K562 (cell line): ENCODE data around the gene CRLF2. TPM values are rescaled to one million over a fixed set of nuclear protein-coding genes. Genes with fewer than 3 reads are reported as not detected.

Source experiments
- ATAC-seq: fragments of 200-7000 bp; cut with Tn5 transposase; 3 replicates; pipeline ENCODE4 v1.9.1; 2020; ENCODE audit warnings: moderate library complexity
- BruUV-seq: library from RNA; stranded (reverse); fragments of 400-500 nt; replicated peaks from 2 replicates; lab custom pipeline; 2021; lab: Mats Ljungman, UMichigan
- CTCF ChIA-PET: fragments of 300-600 bp; formaldehyde crosslinking; extraction: SDS; loops from one replicate; lab custom pipeline; 2021; ENCODE audit warnings: low intra/inter-chr PET ratio; lab: Yijun Ruan, JAX
- POLR2A ChIA-PET: fragments of 300-600, 350-650 bp; sonication (Branson Sonifier 250); formaldehyde crosslinking; extraction: SDS; loops from one replicate; lab custom pipeline; 2021; ENCODE audit warnings: antibody characterized with exemption, inconsistent platforms; lab: Yijun Ruan, JAX
- DNase-seq, 4 experiments: peaks; one replicate each; pipeline versions ENCODE4 v3.0.0 to v3.0.0-alpha.2; 2011 to 2018; ENCODE audit warnings: low spot score in 3 of 4, mixed read lengths in 3 of 4; ENCODE audit errors: extremely low read depth in 1 of 4
- FAIRE-seq: peaks from 2 replicates; lab custom pipeline; 2011; peaks lifted over from hg19 to GRCh38; lab: Jason Lieb, UNC
- H2AFZ ChIP-seq: 2 replicates; pipeline ENCODE4 v1.6.0; 2011; ENCODE audit warnings: low read depth, low read length, control low read depth, inconsistent platforms
- H3K27ac ChIP-seq: fragments of 200-600 bp; 3 replicates; pipeline ENCODE4 v1.8.0; 2011; ENCODE audit warnings: low read depth, mild to moderate bottlenecking, control low read depth, inconsistent platforms, low read length, moderate library complexity, mixed read lengths; ENCODE audit errors: extremely low read depth
- H3K27me3 ChIP-seq, 2 experiments: fragments of 300-600 bp in 1 of 2; 2 replicates in 1 of 2; 3 replicates in 1 of 2; pipeline versions ENCODE4 v1.6.0 to v1.8.0; 2011; ENCODE audit warnings: inconsistent platforms in 2 of 2, low read length in 2 of 2, mild to moderate bottlenecking in 1 of 2, mixed read lengths in 1 of 2, moderate library complexity in 1 of 2; ENCODE audit not compliant: control insufficient read depth in 2 of 2, insufficient read depth in 2 of 2
- H3K36me3 ChIP-seq: fragments of 300-600 bp; 3 replicates; pipeline ENCODE4 v1.8.0; 2011; ENCODE audit warnings: mild to moderate bottlenecking, low read length, inconsistent platforms; ENCODE audit not compliant: control insufficient read depth, insufficient read depth
- H3K4me1 ChIP-seq, 2 experiments: fragments of 200-600 bp in 1 of 2; replicated peaks in 1 of 2; 2 replicates in 1 of 2; 3 replicates in 1 of 2; pipeline versions ENCODE4 v1.5.1 to v1.8.0; 2011; ENCODE audit warnings: inconsistent platforms in 2 of 2, low read length in 2 of 2, mild to moderate bottlenecking in 1 of 2, mixed read lengths in 1 of 2, moderate library complexity in 1 of 2; ENCODE audit not compliant: control insufficient read depth in 2 of 2, insufficient read depth in 2 of 2
- H3K4me2 ChIP-seq: 2 replicates; pipeline ENCODE4 v1.6.1; 2011; ENCODE audit warnings: low read length, control low read depth, inconsistent platforms, mixed read lengths; ENCODE audit not compliant: insufficient read depth
- H3K4me3 ChIP-seq: fragments of 200-600 bp; sonication (generic), shearing (Covaris generic); 2 replicates; pipeline ENCODE4 v1.5.1; 2016; ENCODE audit warnings: control low read depth, inconsistent platforms
- H3K79me2 ChIP-seq: fragments of 200-600 bp; 3 replicates; pipeline ENCODE4 v1.8.0; 2011; ENCODE audit warnings: low read length, inconsistent platforms; ENCODE audit not compliant: control insufficient read depth, insufficient read depth
- H3K9ac ChIP-seq, 2 experiments: 2 replicates each; pipeline versions ENCODE4 v1.6.0 to v1.6.1; 2011; ENCODE audit warnings: low read depth in 2 of 2, low read length in 2 of 2, control low read depth in 1 of 2, inconsistent platforms in 1 of 2, mild to moderate bottlenecking in 1 of 2, mixed read lengths in 1 of 2; ENCODE audit not compliant: insufficient read depth in 1 of 2
- H3K9me1 ChIP-seq: one replicate; pipeline ENCODE4 v1.6.0; 2011; ENCODE audit warnings: inconsistent platforms, mild to moderate bottlenecking, low read length, moderate library complexity; ENCODE audit not compliant: control insufficient read depth, insufficient read depth
- H3K9me3 ChIP-seq: replicated peaks from 2 replicates; pipeline ENCODE4 v1.5.1; 2011; ENCODE audit warnings: low read depth, low read length, inconsistent platforms; ENCODE audit not compliant: control insufficient read depth, insufficient read depth
- H4K20me1 ChIP-seq: replicated peaks from 2 replicates; pipeline ENCODE4 v1.6.1; 2011; ENCODE audit warnings: low read length, inconsistent platforms, mixed read lengths; ENCODE audit not compliant: control insufficient read depth, insufficient read depth
- GTF2E2 ChIP-seq: fragments of 200-800 bp; sonication (Bioruptor generic); IDR thresholded peaks from 2 replicates; pipeline ENCODE4 v1.6.1; 2016; ENCODE audit warnings: missing genetic modification characterization, missing compliant biosample characterization
- HDAC1 ChIP-seq, 2 experiments: fragments of 450-650 bp; IDR thresholded peaks; 2 replicates each; pipeline ENCODE4 v1.6.1; 2016 to 2017; ENCODE audit warnings: inconsistent platforms in 1 of 2, mild to moderate bottlenecking in 1 of 2, moderate library complexity in 1 of 2
- KAT8 ChIP-seq: fragments of 450-650 bp; IDR thresholded peaks from 2 replicates; pipeline ENCODE4 v1.6.1; 2016; ENCODE audit warnings: low read depth, mild to moderate bottlenecking
- LARP7 ChIP-seq: fragments of 450-650 bp; IDR thresholded peaks from 2 replicates; pipeline ENCODE4 v1.6.1; 2016
- MAFG ChIP-seq: fragments of 450-650 bp; conservative IDR thresholded peaks from 2 replicates; pipeline ENCODE4 v1.6.1; 2016; ENCODE audit warnings: missing genetic modification characterization, missing compliant biosample characterization
- NCOA6 ChIP-seq: fragments of 450-650 bp; IDR thresholded peaks from 2 replicates; pipeline ENCODE4 v1.6.1; 2017; ENCODE audit warnings: mild to moderate bottlenecking
- NELFE ChIP-seq: IDR thresholded peaks from 2 replicates; pipeline ENCODE4 v1.6.1; 2011; ENCODE audit warnings: mild to moderate bottlenecking; ENCODE audit not compliant: insufficient read depth, insufficient read length
- RBFOX2 ChIP-seq: fragments of 200-400 bp; formaldehyde crosslinking; IDR thresholded peaks from 2 replicates; pipeline ENCODE4 v1.6.1; 2017; ENCODE audit warnings: low read depth, mild to moderate bottlenecking, low read length, moderate library complexity
- RHOXF2B ChIP-seq: fragments of 250-450 bp; sonication (Bioruptor Pico); conservative IDR thresholded peaks from 2 replicates; pipeline ENCODE4 v1.5.1; 2021
- SMARCA4 ChIP-seq: fragments of 450-650 bp; IDR thresholded peaks from 2 replicates; pipeline ENCODE4 v1.6.1; 2016
- TRIM28 ChIP-seq: fragments of 450-650 bp; IDR thresholded peaks from 2 replicates; pipeline ENCODE4 v1.6.1; 2017
- ZNF165 ChIP-seq: fragments of 250-450 bp; sonication (Bioruptor Pico); IDR thresholded peaks from 2 replicates; pipeline ENCODE4 v1.4.0; 2020; ENCODE audit warnings: borderline replicate concordance
- ZNF197 ChIP-seq: fragments of 200-800 bp; sonication (Bioruptor generic); IDR thresholded peaks from 2 replicates; pipeline ENCODE4 v1.6.1; 2016; ENCODE audit warnings: low read depth, missing genetic modification characterization, missing compliant biosample characterization
- ZNF583 ChIP-seq: fragments of 250-450 bp; sonication (Bioruptor Pico); IDR thresholded peaks from 2 replicates; pipeline ENCODE4 v1.4.0; 2020
- WGBS: fragments of 100-300 bp; shearing (Covaris generic); methylation state at CpG from one replicate; pipeline ENCODE4 v1.1.6; 2016; ENCODE audit warnings: low coverage, mixed read lengths; ENCODE audit not compliant: insufficient coverage; ENCODE audit errors: missing lambda C conversion rate; 5-methylcytosine and 5-hydroxymethylcytosine counted together
- in situ Hi-C: fragments of 300-500 bp; cut with MboI; formaldehyde crosslinking; loops from 4 replicates; pipeline ENCODE4 v1.15.0; 2018; ENCODE audit warnings: inconsistent platforms, mixed read lengths
- intact Hi-C: fragments of 100-400 bp; cut with micrococcal nuclease; formaldehyde crosslinking; loops from 2 replicates; pipeline ENCODE4 v1.14.2; 2022
- polyA plus RNA-seq, 8 experiments: library from polyadenylated mRNA; depleted of rRNA in 4 of 8; stranded (reverse) in 5 of 8; unstranded in 3 of 8; fragments of >200 nt; fragmentation: Nextera tagmentation in 2 of 8; fragmentation: Illumina TruSeq in 1 of 8; extraction: Ambion mirVana in 2 of 8; extraction: Trizol in 1 of 8; gene quantifications; 2 replicates each; pipeline versions ENCODE4 v1.2.1 to v1.2.3, GENCODE V29; 2011 to 2014; ENCODE audit warnings: inconsistent platforms in 1 of 8, missing spikeins in 1 of 8
- total RNA-seq, 7 experiments: library from RNA; depleted of rRNA in 6 of 7; stranded (reverse); fragments of >200 nt in 6 of 7; fragmentation: Illumina TruSeq in 2 of 7; extraction: Trizol in 2 of 7; gene quantifications; 2 replicates each; pipeline versions ENCODE4 v1.2.1 to v1.2.3, GENCODE V29; 2011 to 2021; ENCODE audit warnings: low replicate concordance in 1 of 7
- TF ChIP-seq, protein P1 (sequence below): IDR thresholded peaks from 2 replicates; pipeline ENCODE4 v1.6.1; 2011; ENCODE audit warnings: borderline replicate concordance, low read depth, mild to moderate bottlenecking, moderate library complexity, low read length; ENCODE audit not compliant: insufficient read depth, poor library complexity, severe bottlenecking
- TF ChIP-seq, protein P2 (sequence below): fragments of 450-650 bp; formaldehyde crosslinking; conservative IDR thresholded peaks from 2 replicates; pipeline ENCODE4 v1.4.0; 2022; ENCODE audit warnings: mild to moderate bottlenecking, missing genetic modification characterization

The CRLF2 gene
- total and polyA plus RNA-seq, 9 of the 15 experiments (the other 6 are each of a cell fraction or from before 2014, with no cell fraction given) = not detected

DNA sequence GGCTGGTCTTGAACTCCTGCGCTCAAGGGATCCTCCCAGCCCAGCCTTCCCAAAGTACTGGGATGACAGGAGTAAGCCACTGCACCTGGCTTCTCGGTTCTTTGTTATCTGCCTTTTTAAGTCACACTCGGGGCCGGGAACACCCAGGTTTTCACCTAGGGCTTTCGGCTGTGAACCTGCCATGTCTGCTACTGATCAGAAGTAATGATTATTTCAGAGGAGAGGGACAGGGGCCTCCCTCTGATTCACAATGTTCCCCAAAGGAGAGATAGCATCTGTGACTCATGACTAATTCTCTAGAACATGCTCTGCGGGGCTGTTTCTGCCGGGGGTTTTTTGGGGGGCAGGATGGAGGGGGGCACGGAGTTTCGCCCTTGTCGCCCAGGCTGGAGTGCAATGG, 26.9 kb downstream of the CRLF2 start (continued):
- no peak for TF ChIP-seq ZNF197
- TF ChIP-seq, protein P1, sequence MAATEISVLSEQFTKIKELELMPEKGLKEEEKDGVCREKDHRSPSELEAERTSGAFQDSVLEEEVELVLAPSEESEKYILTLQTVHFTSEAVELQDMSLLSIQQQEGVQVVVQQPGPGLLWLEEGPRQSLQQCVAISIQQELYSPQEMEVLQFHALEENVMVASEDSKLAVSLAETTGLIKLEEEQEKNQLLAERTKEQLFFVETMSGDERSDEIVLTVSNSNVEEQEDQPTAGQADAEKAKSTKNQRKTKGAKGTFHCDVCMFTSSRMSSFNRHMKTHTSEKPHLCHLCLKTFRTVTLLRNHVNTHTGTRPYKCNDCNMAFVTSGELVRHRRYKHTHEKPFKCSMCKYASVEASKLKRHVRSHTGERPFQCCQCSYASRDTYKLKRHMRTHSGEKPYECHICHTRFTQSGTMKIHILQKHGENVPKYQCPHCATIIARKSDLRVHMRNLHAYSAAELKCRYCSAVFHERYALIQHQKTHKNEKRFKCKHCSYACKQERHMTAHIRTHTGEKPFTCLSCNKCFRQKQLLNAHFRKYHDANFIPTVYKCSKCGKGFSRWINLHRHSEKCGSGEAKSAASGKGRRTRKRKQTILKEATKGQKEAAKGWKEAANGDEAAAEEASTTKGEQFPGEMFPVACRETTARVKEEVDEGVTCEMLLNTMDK = no peak
- TF ChIP-seq, protein P2, sequence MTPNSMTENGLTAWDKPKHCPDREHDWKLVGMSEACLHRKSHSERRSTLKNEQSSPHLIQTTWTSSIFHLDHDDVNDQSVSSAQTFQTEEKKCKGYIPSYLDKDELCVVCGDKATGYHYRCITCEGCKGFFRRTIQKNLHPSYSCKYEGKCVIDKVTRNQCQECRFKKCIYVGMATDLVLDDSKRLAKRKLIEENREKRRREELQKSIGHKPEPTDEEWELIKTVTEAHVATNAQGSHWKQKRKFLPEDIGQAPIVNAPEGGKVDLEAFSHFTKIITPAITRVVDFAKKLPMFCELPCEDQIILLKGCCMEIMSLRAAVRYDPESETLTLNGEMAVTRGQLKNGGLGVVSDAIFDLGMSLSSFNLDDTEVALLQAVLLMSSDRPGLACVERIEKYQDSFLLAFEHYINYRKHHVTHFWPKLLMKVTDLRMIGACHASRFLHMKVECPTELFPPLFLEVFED (CRISPR knock-in tag) = no peak
- no peak for TF ChIP-seq TRIM28
- TF ChIP-seq, all 486 proteins: peak for 0

DNA sequence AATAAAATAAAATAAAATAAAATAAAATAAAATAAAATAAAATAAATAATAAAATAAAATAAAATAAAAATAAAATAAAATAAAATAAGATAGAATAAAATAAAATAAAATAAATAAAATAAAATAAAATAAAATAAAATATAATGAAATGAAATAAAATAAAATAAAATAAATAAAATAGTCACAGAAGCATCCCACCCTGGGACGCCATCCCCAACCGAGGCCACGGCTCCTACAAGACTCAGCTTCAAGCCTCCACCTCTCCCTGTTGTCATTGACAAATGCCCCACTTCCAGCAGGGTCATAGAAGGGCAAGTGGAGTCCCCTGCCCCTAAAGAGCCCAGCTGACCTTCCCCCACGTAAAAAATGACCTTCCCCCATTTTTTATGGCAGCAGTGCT, 30.2 kb downstream of the CRLF2 start:
- in situ Hi-C loops = no loop called here
- intact Hi-C loops = no loop called here
- Histone ChIP-seq H3K79me2 (no peaks in the 10 kb centered on the region), H2AFZ (no peak overlapping the region), H4K20me1 (no peaks in the 10 kb centered on the region), H3K4me3 (no peak overlapping the region), H3K4me1 (no peaks in the 10 kb centered on the region; a peak in 1 of 5 replicates), H3K9ac (no peak overlapping the region), H3K9me3 (no peaks in the 10 kb centered on the region), H3K9me1 (no peaks in the 10 kb centered on the region), H3K36me3 (no peaks in the 10 kb centered on the region), H3K4me2 (no peak overlapping the region), H3K27me3 (no peaks in the 10 kb centered on the region; a peak in 1 of 5 replicates), H3K27ac (no peak overlapping the region)
- 0% methylated on average over 4 of the region's 4 CpGs for WGBS
- POLR2A ChIA-PET = no interaction called here
- CTCF ChIA-PET = no interaction called here
- FAIRE-seq = no peak
- DNase-seq = no peak
- no peak for ATAC-seq
- no TSS peak for BruUV-seq
- no peak for TF ChIP-seq MAFG
- no peak for TF ChIP-seq LARP7
- no peak for TF ChIP-seq ZNF583 (CRISPR knock-in tag)
- no peak for TF ChIP-seq NCOA6
- no peak for TF ChIP-seq RBFOX2
- no peak for TF ChIP-seq GTF2E2
- TF ChIP-seq RHOXF2B (CRISPR knock-in tag) = no peak
- no peak for TF ChIP-seq NELFE
- no peak for TF ChIP-seq HDAC1 (IDR thresholded peaks at IDR 0.05)
- no peak for TF ChIP-seq SMARCA4
- no peak for TF ChIP-seq ZNF165 (CRISPR knock-in tag)
- TF ChIP-seq KAT8 = no peak
